ENCODE results near the gene TMEM143. TPM values are rescaled to one million over a fixed set of nuclear protein-coding genes. Genes with fewer than 3 reads are reported as not detected.

The TMEM143 gene
- total and polyA plus RNA-seq, 4 donors: 4.1 to 12.3 (median 9.3) TPM

- H3K4me3 ChIP-seq: no peak overlapping the region
- no peaks in the 10 kb centered on the region for H3K27me3 ChIP-seq (ENCODE audit: control insufficient read depth in 3 of 3, insufficient read depth in 3 of 3, low read length in 2 of 3)
- H3K36me3 ChIP-seq (ENCODE audit: control insufficient read depth in 4 of 4, insufficient read depth in 4 of 4, low read length in 4 of 4): peaks cover 0 to 14% (median 8%) of the 10 kb centered on the region in 4 donors
- WGBS, 2 donors: 2% methylated on average over 45 of the region's 45 CpGs
- no peaks in the 10 kb centered on the region for H3K9me3 ChIP-seq (ENCODE audit: control insufficient read depth in 4 of 4, insufficient read depth in 3 of 4, low read length in 3 of 4)
- peak overlapping the region in 1 of 2 donors; percentile 46 for H3K9ac ChIP-seq (ENCODE audit: insufficient read depth in 1 of 2, low read length in 2 of 2)
- DNase-seq (peak; percentile 90 to 93 (median 91)), ATAC-seq (ENCODE audit: insufficient read depth, low FRiP score) (peak; percentile 77)
- H3K27ac ChIP-seq (ENCODE audit: low read depth in 1 of 2, low read length in 1 of 2): no peak overlapping the region
- peaks cover 0 to 9% (median 0%) of the 10 kb centered on the region in 5 donors for H3K4me1 ChIP-seq (ENCODE audit: control insufficient read depth in 5 of 5, insufficient read depth in 5 of 5, low read length in 5 of 5)
- TF ChIP-seq CTCF (IDR thresholded peaks at IDR 0.05; ENCODE audit: control extremely low read depth, extremely low read depth): peak; percentile 92
Observed at GRCh38 chr19:48290771-48291488, 72.8 kb downstream of the TMEM143 start.

GRCh38 chr19:48290401-48290770, 73.4 kb downstream of the TMEM143 start:
- no peak for TF ChIP-seq CTCF (IDR thresholded peaks at IDR 0.05; ENCODE audit: control extremely low read depth, extremely low read depth)
- H3K4me3 ChIP-seq: no peak overlapping the region
- DNase-seq: peak; percentile 53 to 61 (median 58)
- WGBS, 2 donors: 16 to 24% methylated on average over 10 of the region's 10 CpGs
- H3K4me1 ChIP-seq (ENCODE audit: control insufficient read depth in 5 of 5, insufficient read depth in 5 of 5, low read length in 5 of 5): peaks cover 0 to 9% (median 0%) of the 10 kb centered on the region in 5 donors
- no peak for ATAC-seq (ENCODE audit: insufficient read depth, low FRiP score)
- peaks cover 0 to 19% (median 12%) of the 10 kb centered on the region in 4 donors for H3K36me3 ChIP-seq (ENCODE audit: control insufficient read depth in 4 of 4, insufficient read depth in 4 of 4, low read length in 4 of 4)
- no peaks in the 10 kb centered on the region for H3K9me3 ChIP-seq (ENCODE audit: control insufficient read depth in 4 of 4, insufficient read depth in 3 of 4, low read length in 3 of 4)
- H3K27ac ChIP-seq (ENCODE audit: low read depth in 1 of 2, low read length in 1 of 2): no peak overlapping the region
- no peak overlapping the region for H3K9ac ChIP-seq (ENCODE audit: insufficient read depth in 1 of 2, low read length in 2 of 2)
- no peaks in the 10 kb centered on the region for H3K27me3 ChIP-seq (ENCODE audit: control insufficient read depth in 3 of 3, insufficient read depth in 3 of 3, low read length in 2 of 3)

GRCh38 chr19:48287748-48288147, 76.0 kb downstream of the TMEM143 start:
- WGBS, 2 donors: 95 to 97% methylated on average over 3 of the region's 3 CpGs
- H3K36me3 ChIP-seq (ENCODE audit: control insufficient read depth in 4 of 4, insufficient read depth in 4 of 4, low read length in 4 of 4): peaks cover 2 to 34% (median 19%) of the 10 kb centered on the region in 4 donors
- DNase-seq (no peak), ATAC-seq (ENCODE audit: insufficient read depth, low FRiP score) (no peak)
- H3K4me3 ChIP-seq: no peak overlapping the region
- peaks cover 0 to 9% (median 0%) of the 10 kb centered on the region in 5 donors for H3K4me1 ChIP-seq (ENCODE audit: control insufficient read depth in 5 of 5, insufficient read depth in 5 of 5, low read length in 5 of 5)
- no peak for TF ChIP-seq CTCF (IDR thresholded peaks at IDR 0.05; ENCODE audit: control extremely low read depth, extremely low read depth)
- H3K27ac ChIP-seq (ENCODE audit: low read depth in 1 of 2, low read length in 1 of 2): no peak overlapping the region
- peaks cover 0 to 5% (median 2%) of the 10 kb centered on the region in 4 donors for H3K9me3 ChIP-seq (ENCODE audit: control insufficient read depth in 4 of 4, insufficient read depth in 3 of 4, low read length in 3 of 4)
- no peaks in the 10 kb centered on the region for H3K27me3 ChIP-seq (ENCODE audit: control insufficient read depth in 3 of 3, insufficient read depth in 3 of 3, low read length in 2 of 3)
- H3K9ac ChIP-seq (ENCODE audit: insufficient read depth in 1 of 2, low read length in 2 of 2): no peak overlapping the region
